ENCODE data around the gene NEUROD2. TPM values are rescaled to one million over a fixed set of nuclear protein-coding genes. Genes with fewer than 3 reads are reported as not detected.

Gene NEUROD2
- total RNA-seq, 1 donor from 2014 or later, result not detected

DNA sequence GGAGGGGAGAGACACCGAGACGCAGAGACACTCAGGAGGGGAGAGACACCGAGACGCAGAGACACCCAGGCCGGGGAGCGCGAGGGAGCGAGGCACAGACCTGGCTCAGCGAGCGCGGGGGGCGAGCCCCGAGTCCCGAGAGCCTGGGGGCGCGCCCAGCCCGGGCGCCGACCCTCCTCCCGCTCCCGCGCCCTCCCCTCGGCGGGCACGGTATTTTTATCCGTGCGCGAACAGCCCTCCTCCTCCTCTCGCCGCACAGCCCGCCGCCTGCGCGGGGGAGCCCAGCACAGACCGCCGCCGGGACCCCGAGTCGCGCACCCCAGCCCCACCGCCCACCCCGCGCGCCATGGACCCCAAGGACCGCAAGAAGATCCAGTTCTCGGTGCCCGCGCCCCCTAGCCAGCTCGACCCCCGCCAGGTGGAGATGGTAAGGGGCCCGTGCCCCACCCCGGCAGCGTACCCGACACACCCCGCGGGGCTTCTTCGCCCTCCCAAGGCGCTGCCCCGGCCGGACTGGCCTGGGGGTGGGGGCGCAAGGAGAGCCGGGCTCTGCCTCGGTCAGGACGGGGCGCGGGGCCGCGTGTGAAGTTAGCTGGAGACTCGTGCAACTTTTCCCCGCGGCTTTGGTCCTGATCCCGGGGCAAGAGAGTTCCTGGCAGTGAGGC lies 19.5 kb upstream of the NEUROD2 start:
- Histone ChIP-seq H3F3A (ENCODE audit: low read depth) (peaks cover 25% of the 10 kb centered on the region), H3K9ac (no peak overlapping the region), H3K79me2 (ENCODE audit: low read depth) (no peaks in the 10 kb centered on the region), H3K4me1 (peaks cover 28% of the 10 kb centered on the region), H3K4me2 (peak overlapping the region; percentile 100), H2AFZ (replicated peaks) (peak overlapping the region; percentile 91), H3K36me3 (no peaks in the 10 kb centered on the region), H3K27me3 (peaks cover 63% of the 10 kb centered on the region), H3K27ac (no peak overlapping the region), H3K9me3 (ENCODE audit: low read depth) (no peaks in the 10 kb centered on the region), H4K20me1 (ENCODE audit: low read depth) (peaks cover 13% of the 10 kb centered on the region), H3K4me3 (peak overlapping the region; percentile 67)
- TF ChIP-seq, protein P1, sequence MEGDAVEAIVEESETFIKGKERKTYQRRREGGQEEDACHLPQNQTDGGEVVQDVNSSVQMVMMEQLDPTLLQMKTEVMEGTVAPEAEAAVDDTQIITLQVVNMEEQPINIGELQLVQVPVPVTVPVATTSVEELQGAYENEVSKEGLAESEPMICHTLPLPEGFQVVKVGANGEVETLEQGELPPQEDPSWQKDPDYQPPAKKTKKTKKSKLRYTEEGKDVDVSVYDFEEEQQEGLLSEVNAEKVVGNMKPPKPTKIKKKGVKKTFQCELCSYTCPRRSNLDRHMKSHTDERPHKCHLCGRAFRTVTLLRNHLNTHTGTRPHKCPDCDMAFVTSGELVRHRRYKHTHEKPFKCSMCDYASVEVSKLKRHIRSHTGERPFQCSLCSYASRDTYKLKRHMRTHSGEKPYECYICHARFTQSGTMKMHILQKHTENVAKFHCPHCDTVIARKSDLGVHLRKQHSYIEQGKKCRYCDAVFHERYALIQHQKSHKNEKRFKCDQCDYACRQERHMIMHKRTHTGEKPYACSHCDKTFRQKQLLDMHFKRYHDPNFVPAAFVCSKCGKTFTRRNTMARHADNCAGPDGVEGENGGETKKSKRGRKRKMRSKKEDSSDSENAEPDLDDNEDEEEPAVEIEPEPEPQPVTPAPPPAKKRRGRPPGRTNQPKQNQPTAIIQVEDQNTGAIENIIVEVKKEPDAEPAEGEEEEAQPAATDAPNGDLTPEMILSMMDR (IDR thresholded peaks at IDR 0.05), result peak; percentile 3
- TF ChIP-seq EZH2 (IDR thresholded peaks at IDR 0.05) (peak; percentile 88), EZH2phosphoT487 (IDR thresholded peaks at IDR 0.05) (no peak)
- H3K36me3 Mint-ChIP-seq, result no peaks in the 10 kb centered on the region
- peaks cover 53% of the 10 kb centered on the region for H3K27me3 Mint-ChIP-seq (ENCODE audit: insufficient read depth, low read depth)
- no peaks in the 10 kb centered on the region for H3K9me3 Mint-ChIP-seq
- H3K4me3 Mint-ChIP-seq, result peak overlapping the region; percentile 80
- peak; percentile 54 for DNase-seq (ENCODE audit: low spot score)
- H3K27ac Mint-ChIP-seq, result no peak overlapping the region
- peaks cover 23% of the 10 kb centered on the region for H3K4me1 Mint-ChIP-seq

DNA sequence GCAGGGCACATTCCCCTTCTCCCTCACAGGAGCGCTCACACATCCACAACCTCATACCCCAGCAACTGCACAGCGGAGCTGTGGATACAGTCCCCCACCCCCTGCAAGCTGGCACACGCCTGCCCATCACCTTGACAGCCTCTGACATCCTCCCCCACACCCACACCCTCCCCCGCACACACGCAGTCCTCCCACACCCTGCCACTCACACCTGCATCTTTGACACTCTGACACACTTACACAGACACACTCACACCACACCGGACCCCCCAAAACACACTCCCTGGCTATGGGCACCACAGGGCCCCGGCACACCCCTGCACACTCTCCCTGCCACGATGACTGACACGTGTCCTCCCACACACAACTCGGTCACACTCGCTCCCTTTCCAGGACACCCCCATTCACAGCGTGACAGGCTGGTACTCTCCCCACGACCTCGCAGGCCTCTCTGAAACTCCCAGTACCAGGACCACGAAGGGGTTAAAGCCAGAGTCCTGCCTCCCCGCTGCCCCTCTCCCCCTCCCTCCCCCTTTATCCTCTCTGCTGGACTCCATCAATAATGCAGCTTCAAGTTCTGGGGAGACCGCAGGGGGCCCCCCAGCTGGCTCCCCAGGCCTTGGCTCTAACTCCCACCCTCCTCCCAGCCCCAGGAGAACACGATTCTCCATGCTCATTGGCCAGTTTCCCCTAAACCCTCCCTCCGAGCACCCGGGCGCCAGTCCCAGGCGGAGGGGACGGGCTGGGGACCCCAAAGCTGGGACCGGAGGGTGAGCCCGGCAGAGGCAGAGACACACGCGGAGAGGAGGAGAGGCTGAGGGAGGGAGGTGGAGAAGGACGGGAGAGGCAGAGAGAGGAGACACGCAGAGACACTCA lies 18.7 kb upstream of the NEUROD2 start, which contains the start of gene PPP1R1B:
Gene PPP1R1B (plus strand): TSS at position 782 of the 876 bp plus-strand sequence. CDS start 441 bp downstream, outside the sequence.
- peak within 1 kb of the TSS; percentile 67 for H3K4me3 ChIP-seq
- H3K4me3 Mint-ChIP-seq, result peak within 1 kb of the TSS; percentile 80
- no peaks in the 10 kb centered on the region for H3K36me3 ChIP-seq
- H3K4me1 Mint-ChIP-seq, result peaks cover 28% of the 10 kb centered on the region
- peak; percentile 52 for DNase-seq (ENCODE audit: low spot score)
- H3K27ac ChIP-seq, result no peak within 1 kb of the TSS
- peak within 1 kb of the TSS; percentile 91 for H2AFZ ChIP-seq (replicated peaks)
- TF ChIP-seq EZH2 (IDR thresholded peaks at IDR 0.05) (no peak), EZH2phosphoT487 (IDR thresholded peaks at IDR 0.05) (no peak)
- TF ChIP-seq, protein P1 (IDR thresholded peaks at IDR 0.05), result no peak
- peaks cover 68% of the 10 kb centered on the region for H3K27me3 ChIP-seq
- H3K36me3 Mint-ChIP-seq, result no peaks in the 10 kb centered on the region
- peaks cover 27% of the 10 kb centered on the region for H3F3A ChIP-seq (ENCODE audit: low read depth)
- H3K79me2 ChIP-seq (ENCODE audit: low read depth), result no peaks in the 10 kb centered on the region
- H3K4me1 ChIP-seq, result peaks cover 28% of the 10 kb centered on the region
- peak within 1 kb of the TSS; percentile 100 for H3K4me2 ChIP-seq
- peaks cover 54% of the 10 kb centered on the region for H3K27me3 Mint-ChIP-seq (ENCODE audit: insufficient read depth, low read depth)
- no peaks in the 10 kb centered on the region for H3K9me3 ChIP-seq (ENCODE audit: low read depth)
- H3K9me3 Mint-ChIP-seq, result no peaks in the 10 kb centered on the region
- H3K9ac ChIP-seq, result no peak within 1 kb of the TSS
- H4K20me1 ChIP-seq (ENCODE audit: low read depth), result peaks cover 13% of the 10 kb centered on the region
- H3K27ac Mint-ChIP-seq, result no peak within 1 kb of the TSS

DNA sequence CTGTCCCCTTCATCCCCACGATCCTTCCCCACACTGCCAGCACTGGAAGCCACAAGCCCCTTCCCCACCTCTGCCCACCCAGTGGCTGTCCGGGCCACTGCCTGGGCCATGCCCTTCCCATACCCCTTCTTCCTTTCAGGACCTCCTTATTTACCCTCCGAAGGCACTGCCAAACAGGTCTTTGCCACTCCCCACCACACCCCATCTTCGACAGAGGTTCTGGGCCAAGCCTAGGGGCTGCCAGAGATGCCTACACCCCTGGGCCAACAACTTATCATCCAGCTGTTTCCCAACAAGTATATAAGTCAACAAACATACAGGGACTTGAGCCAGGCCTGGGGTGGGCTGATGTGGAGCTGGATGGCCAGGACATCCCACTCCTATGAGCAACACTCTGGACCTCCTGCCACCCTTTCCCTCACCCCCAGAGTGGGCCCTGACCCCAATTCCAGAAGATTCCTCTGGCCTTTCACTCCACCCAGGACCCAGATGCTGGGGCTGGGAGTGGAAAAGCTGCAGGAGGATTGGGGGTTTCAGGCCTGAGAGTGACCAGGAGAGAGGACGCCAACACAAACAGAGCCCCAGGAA lies 17.6 kb upstream of the NEUROD2 start:
- Mint-ChIP-seq H3K27ac (peak overlapping the region; percentile 72), H3K9me3 (no peaks in the 10 kb centered on the region), H3K4me1 (peaks cover 28% of the 10 kb centered on the region), H3K27me3 (ENCODE audit: insufficient read depth, low read depth) (peaks cover 51% of the 10 kb centered on the region), H3K36me3 (no peaks in the 10 kb centered on the region), H3K4me3 (peak overlapping the region; percentile 34)
- H3K79me2 ChIP-seq (ENCODE audit: low read depth), result no peaks in the 10 kb centered on the region
- peaks cover 13% of the 10 kb centered on the region for H4K20me1 ChIP-seq (ENCODE audit: low read depth)
- TF ChIP-seq, protein P1 (IDR thresholded peaks at IDR 0.05), result no peak
- peak; percentile 19 for TF ChIP-seq EZH2 (IDR thresholded peaks at IDR 0.05)
- no peak for TF ChIP-seq EZH2phosphoT487 (IDR thresholded peaks at IDR 0.05)
- H3K27me3 ChIP-seq, result peaks cover 79% of the 10 kb centered on the region
- no peaks in the 10 kb centered on the region for H3K36me3 ChIP-seq
- no peak for DNase-seq (ENCODE audit: low spot score)
- H3K27ac ChIP-seq, result no peak overlapping the region
- no peaks in the 10 kb centered on the region for H3K9me3 ChIP-seq (ENCODE audit: low read depth)
- H2AFZ ChIP-seq (replicated peaks), result no peak overlapping the region
- no peak overlapping the region for H3K4me2 ChIP-seq
- H3K9ac ChIP-seq, result no peak overlapping the region
- H3K4me3 ChIP-seq, result no peak overlapping the region
- H3F3A ChIP-seq (ENCODE audit: low read depth), result peaks cover 27% of the 10 kb centered on the region
- peaks cover 28% of the 10 kb centered on the region for H3K4me1 ChIP-seq

Measured in neural progenitor cell (in vitro differentiated cells).